ENCODE results near the gene NHLRC4.

Gene NHLRC4

DNA sequence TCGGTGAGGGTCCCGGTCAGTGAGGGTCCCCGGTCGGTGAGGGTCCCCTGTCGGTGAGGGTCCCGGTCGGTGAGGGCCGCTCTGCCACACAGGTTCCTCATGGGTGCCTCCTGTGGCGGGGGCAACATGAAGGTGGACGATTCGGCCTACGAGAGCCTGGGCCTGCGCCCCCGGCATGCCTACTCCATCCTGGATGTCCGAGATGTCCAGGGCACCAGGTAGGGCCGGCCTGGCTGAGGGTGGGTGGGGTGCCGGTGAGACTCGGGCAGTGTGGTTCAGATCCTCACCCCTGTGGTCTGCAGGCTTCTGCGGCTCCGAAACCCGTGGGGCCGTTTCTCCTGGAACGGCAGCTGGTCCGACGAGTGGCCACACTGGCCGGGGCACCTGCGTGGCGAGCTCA is 15.6 kb upstream of the NHLRC4 start:
- no peak overlapping the region for H3K4me3 ChIP-seq (ENCODE audit: low read length)
- H3K36me3 ChIP-seq (ENCODE audit: control insufficient read depth, low read length) = peaks cover 25% of the 10 kb centered on the region; the same call in 1 of the 2 replicates
- TF ChIP-seq, protein P1, sequence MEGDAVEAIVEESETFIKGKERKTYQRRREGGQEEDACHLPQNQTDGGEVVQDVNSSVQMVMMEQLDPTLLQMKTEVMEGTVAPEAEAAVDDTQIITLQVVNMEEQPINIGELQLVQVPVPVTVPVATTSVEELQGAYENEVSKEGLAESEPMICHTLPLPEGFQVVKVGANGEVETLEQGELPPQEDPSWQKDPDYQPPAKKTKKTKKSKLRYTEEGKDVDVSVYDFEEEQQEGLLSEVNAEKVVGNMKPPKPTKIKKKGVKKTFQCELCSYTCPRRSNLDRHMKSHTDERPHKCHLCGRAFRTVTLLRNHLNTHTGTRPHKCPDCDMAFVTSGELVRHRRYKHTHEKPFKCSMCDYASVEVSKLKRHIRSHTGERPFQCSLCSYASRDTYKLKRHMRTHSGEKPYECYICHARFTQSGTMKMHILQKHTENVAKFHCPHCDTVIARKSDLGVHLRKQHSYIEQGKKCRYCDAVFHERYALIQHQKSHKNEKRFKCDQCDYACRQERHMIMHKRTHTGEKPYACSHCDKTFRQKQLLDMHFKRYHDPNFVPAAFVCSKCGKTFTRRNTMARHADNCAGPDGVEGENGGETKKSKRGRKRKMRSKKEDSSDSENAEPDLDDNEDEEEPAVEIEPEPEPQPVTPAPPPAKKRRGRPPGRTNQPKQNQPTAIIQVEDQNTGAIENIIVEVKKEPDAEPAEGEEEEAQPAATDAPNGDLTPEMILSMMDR (IDR thresholded peaks at IDR 0.05; ENCODE audit: low read depth, low read length, poor library complexity, severe bottlenecking) = no peak
- TF ChIP-seq EZH2phosphoT487 (IDR thresholded peaks at IDR 0.05; ENCODE audit: borderline replicate concordance, low read length) = no peak
- no peaks in the 10 kb centered on the region for H3K9me3 ChIP-seq (ENCODE audit: control insufficient read depth, insufficient read depth, low read length)
- H3F3A ChIP-seq (ENCODE audit: control insufficient read depth, insufficient read depth) = no peaks in the 10 kb centered on the region
- H3K79me2 ChIP-seq (ENCODE audit: control insufficient read depth, low read length) = peaks cover 5% of the 10 kb centered on the region
- no peaks in the 10 kb centered on the region for H3K9me2 ChIP-seq (replicated peaks; ENCODE audit: control insufficient read depth, low read length)
- H3K4me2 ChIP-seq (ENCODE audit: low read length) = no peak overlapping the region
- H3K27me3 ChIP-seq (ENCODE audit: control insufficient read depth, low read length) = no peaks in the 10 kb centered on the region
- H4K20me1 ChIP-seq (ENCODE audit: control insufficient read depth, insufficient read depth, low read depth, low read length) = no peaks in the 10 kb centered on the region; the same call in 1 of the 2 replicates
- no peaks in the 10 kb centered on the region for H3K4me1 ChIP-seq (ENCODE audit: control insufficient read depth, low read length)
- no peak overlapping the region for H3K27ac ChIP-seq (ENCODE audit: low read depth, low read length)

DNA sequence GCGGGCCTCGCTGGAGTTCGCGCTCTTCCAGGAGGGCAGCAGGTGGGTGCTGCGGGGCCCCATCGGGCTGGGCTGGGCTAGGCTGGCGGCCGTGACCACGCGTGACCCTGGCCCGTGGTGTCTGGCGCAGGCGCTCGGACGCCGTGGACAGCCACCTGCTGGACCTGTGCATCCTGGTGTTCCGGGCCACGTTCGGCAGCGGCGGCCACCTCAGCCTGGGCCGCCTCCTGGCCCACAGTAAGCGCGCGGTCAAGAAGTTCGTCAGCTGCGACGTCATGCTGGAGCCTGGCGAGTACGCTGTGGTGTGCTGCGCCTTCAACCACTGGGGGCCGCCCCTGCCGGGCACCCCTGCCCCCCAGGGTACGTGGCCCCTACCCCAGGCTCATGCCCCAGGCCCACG is 14.6 kb upstream of the NHLRC4 start:
- Histone ChIP-seq H3K4me1 (ENCODE audit: control insufficient read depth, low read length) (no peaks in the 10 kb centered on the region), H3K4me3 (ENCODE audit: low read length) (no peak overlapping the region), H3K36me3 (ENCODE audit: control insufficient read depth, low read length) (peaks cover 25% of the 10 kb centered on the region; the same call in 1 of the 2 replicates), H3K27ac (ENCODE audit: low read depth, low read length) (no peak overlapping the region), H3K4me2 (ENCODE audit: low read length) (no peak overlapping the region), H4K20me1 (ENCODE audit: control insufficient read depth, insufficient read depth, low read depth, low read length) (no peaks in the 10 kb centered on the region; the same call in 1 of the 2 replicates), H3K9me3 (ENCODE audit: control insufficient read depth, insufficient read depth, low read length) (no peaks in the 10 kb centered on the region), H3K27me3 (ENCODE audit: control insufficient read depth, low read length) (no peaks in the 10 kb centered on the region), H3F3A (ENCODE audit: control insufficient read depth, insufficient read depth) (no peaks in the 10 kb centered on the region), H3K9me2 (replicated peaks; ENCODE audit: control insufficient read depth, low read length) (no peaks in the 10 kb centered on the region), H3K79me2 (ENCODE audit: control insufficient read depth, low read length) (no peaks in the 10 kb centered on the region)
- no peak for TF ChIP-seq EZH2phosphoT487 (IDR thresholded peaks at IDR 0.05; ENCODE audit: borderline replicate concordance, low read length)
- TF ChIP-seq, protein P1 (IDR thresholded peaks at IDR 0.05; ENCODE audit: low read depth, low read length, poor library complexity, severe bottlenecking) = no peak

DNA sequence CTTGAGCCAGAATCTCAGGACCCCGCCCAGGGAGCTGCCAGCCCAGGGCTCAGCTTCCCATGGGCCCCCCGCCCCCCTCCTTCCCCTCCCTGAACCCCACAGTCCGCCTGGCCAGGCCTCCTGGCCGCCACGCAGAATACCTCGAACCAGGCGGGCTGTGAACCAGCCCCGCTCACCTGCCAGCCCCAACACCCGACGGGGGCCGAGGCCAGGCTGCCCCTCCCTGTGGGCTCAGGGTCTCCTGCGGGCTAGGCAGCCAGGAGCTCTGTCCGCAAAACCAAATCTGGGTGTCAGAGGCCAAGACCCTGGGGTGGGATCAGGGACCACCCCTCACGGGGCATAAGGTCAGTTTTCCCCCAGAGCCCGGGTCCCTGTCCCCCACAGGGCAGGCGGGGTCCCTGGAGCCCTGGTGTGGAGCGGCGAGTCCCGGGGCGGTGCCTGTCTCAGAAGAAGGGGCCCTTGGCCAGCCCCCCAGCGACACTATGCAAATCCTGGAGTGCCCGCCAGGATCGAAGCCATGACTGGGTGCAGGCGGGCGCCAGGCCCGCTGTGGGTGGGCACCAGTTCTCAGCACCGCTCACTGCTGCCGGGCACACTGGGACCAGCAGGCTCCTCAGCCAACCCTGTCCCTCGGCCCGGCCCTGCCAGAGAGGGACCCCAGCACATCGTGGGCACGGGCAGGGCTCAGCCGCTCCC is 13.1 kb upstream of the NHLRC4 start:
- no peak overlapping the region for H3K4me3 ChIP-seq (ENCODE audit: low read length)
- H3K9me3 ChIP-seq (ENCODE audit: control insufficient read depth, insufficient read depth, low read length) = no peaks in the 10 kb centered on the region
- H3K79me2 ChIP-seq (ENCODE audit: control insufficient read depth, low read length) = no peaks in the 10 kb centered on the region
- TF ChIP-seq, protein P1 (IDR thresholded peaks at IDR 0.05; ENCODE audit: low read depth, low read length, poor library complexity, severe bottlenecking) = no peak
- TF ChIP-seq EZH2phosphoT487 (IDR thresholded peaks at IDR 0.05; ENCODE audit: borderline replicate concordance, low read length) = no peak
- H3K27me3 ChIP-seq (ENCODE audit: control insufficient read depth, low read length) = no peaks in the 10 kb centered on the region
- no peaks in the 10 kb centered on the region; the same call in 1 of the 2 replicates for H4K20me1 ChIP-seq (ENCODE audit: control insufficient read depth, insufficient read depth, low read depth, low read length)
- H3K4me1 ChIP-seq (ENCODE audit: control insufficient read depth, low read length) = peaks cover 8% of the 10 kb centered on the region
- H3F3A ChIP-seq (ENCODE audit: control insufficient read depth, insufficient read depth) = no peaks in the 10 kb centered on the region
- H3K4me2 ChIP-seq (ENCODE audit: low read length) = no peak overlapping the region
- H3K27ac ChIP-seq (ENCODE audit: low read depth, low read length) = no peak overlapping the region
- peaks cover 20% of the 10 kb centered on the region; the same call in 1 of the 2 replicates for H3K36me3 ChIP-seq (ENCODE audit: control insufficient read depth, low read length)
- no peaks in the 10 kb centered on the region for H3K9me2 ChIP-seq (replicated peaks; ENCODE audit: control insufficient read depth, low read length)
